HG03442 (cell line): ENCODE results near the gene TNNC1.

Source experiments
- ATAC-seq: cut with Tn5 transposase; IDR thresholded peaks from one replicate; pipeline ENCODE4 v1.9.1; 2021; ENCODE audit warnings: mild to moderate bottlenecking, moderate library complexity; ENCODE audit not compliant: unreplicated experiment

Gene TNNC1

DNA sequence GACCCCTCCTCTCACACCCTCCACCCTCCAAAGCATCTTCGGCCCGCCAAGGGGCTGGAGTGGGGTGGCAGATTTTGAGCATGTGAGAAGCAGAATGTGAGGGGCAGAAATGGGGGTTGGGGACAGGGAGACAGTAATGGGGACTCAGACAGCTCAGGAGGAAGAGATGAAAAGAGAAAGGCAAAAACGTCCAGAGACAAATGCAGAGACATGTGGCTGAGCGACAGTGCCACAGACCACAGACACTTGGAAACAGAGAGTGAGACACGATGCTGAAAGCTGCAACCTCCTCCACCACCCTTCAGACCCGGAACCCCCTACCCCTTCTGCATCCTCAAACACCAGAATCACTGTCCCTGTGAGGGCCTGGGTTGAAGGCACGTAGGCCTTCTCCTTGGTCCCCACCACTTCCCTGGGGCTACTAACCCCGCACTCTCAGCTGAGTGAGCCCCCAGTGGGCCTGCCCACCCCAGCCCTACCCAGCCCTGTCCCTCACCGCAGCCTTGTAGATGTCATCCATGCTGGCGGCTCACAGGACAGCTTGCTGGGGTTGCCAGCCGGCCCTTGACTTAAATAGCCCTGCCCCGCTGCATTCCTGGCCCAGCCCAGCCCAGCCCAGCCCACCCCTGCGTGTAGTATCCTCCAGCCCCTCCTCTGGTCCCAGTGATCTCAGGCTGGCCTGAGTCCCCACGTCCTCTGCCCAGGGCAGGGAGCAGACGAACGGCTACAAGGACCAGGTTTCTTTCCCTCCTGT is at the start of gene TNNC1:
TNNC1 (minus strand) TSS at position 546 of the 754 bp plus-strand sequence; CDS start at position 520, 26 bp downstream.
- no peak for ATAC-seq

DNA sequence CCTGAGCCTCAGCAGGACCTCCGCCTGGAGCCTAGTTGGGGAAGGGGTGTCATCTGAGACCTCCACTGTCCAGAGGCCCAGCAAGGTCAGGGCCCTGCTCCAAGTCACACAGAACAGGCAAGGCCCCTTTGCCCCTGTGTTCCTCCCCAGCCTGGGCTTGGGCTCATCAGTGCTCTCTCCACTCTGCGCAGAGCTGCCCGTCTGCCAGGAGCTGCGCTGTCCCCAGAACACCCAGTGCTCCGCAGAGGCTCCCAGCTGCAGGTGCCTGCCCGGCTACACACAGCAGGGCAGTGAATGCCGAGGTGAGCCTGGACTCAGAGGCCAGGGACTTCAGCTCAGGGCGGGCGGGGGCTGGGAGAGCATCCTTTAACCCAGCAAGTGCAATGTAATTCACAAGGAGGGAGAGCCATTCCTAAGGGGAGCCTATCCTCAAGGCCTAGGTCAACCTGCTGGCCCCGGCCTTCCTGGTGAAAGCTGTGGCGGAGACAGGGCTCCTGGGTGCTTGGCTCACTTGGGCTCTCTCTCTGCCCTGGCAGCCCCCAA is 49.0 kb upstream of the TNNC1 start:
- no peak for ATAC-seq

DNA sequence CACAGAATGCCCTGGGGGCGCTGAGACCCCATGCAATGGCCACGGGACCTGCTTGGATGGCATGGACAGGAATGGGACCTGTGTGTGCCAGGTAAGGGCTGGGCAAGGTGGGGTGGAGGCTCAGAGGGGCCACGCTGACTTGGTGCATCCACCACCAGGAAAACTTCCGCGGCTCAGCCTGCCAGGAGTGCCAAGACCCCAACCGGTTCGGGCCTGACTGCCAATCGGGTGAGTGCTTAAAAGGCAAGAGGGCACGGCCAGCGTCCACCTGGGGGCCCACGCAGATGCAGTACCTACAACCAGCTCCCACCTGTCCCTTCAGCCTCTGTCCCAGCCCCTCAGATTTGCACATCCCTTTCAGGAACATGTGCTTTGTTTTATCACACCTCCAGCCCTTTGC is 48.2 kb upstream of the TNNC1 start:
- ATAC-seq: no peak

DNA sequence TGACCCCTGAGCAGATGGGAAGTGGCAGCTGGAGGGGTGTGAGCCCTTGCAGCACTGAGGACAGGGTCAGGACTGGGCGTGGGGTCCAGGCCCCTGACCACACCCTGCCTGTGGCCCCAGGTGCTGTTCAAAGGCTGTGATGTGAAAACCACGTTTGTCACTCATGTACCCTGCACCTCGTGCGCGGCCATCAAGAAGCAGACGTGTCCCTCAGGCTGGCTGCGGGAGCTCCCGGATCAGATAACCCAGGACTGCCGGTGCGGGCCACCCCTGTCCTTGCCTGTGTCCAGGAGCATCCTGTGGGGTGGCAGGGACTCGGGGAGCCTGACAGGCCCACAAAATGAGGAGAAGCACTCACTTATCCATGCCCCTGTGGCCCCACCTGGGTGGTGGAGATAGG is 47.2 kb upstream of the TNNC1 start:
- no peak for ATAC-seq

DNA sequence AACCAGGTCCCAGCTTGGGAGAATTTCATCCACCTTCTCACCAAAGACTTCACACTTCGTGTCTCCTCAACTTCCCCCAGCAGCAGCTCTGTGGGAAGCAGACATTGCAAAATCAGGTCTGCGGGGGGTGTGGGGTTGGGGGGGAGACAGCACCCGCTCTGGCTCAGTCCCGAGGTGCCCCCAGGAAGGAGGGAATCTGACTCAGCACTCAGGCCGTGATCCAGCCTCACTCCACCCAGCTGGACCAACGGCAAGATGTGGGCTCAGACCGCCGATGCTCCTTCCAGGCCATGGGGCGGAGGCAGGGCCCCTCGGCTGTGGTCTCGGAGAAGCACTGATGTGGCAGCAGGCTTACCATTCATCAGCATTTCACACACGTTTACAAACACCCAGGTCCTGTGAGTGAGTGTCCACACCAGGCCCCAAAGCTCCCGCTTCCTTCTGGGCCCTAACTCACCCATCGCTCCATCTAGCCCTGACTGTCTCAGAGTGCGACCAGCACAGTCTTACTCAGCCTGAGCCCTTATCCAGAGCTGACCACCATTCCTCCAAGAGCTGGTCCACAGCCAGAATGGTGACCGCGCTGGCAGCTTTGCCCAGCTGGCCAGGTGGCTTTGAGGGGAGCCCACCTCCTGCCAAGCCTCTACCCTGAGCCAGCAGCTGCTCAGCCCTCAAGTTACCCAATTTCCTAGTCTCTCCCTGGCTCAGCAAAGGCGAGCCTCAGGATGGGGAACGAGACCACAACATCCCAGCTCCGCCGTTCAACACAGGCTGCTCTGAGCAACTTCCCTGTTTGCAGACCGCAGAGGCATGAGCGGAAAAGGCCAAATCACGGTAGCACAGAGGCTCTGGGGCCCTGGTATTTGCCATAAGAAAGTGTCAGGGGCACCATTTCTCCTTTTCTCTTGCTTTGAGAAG is 44.6 kb upstream of the TNNC1 start:
- ATAC-seq: no peak

DNA sequence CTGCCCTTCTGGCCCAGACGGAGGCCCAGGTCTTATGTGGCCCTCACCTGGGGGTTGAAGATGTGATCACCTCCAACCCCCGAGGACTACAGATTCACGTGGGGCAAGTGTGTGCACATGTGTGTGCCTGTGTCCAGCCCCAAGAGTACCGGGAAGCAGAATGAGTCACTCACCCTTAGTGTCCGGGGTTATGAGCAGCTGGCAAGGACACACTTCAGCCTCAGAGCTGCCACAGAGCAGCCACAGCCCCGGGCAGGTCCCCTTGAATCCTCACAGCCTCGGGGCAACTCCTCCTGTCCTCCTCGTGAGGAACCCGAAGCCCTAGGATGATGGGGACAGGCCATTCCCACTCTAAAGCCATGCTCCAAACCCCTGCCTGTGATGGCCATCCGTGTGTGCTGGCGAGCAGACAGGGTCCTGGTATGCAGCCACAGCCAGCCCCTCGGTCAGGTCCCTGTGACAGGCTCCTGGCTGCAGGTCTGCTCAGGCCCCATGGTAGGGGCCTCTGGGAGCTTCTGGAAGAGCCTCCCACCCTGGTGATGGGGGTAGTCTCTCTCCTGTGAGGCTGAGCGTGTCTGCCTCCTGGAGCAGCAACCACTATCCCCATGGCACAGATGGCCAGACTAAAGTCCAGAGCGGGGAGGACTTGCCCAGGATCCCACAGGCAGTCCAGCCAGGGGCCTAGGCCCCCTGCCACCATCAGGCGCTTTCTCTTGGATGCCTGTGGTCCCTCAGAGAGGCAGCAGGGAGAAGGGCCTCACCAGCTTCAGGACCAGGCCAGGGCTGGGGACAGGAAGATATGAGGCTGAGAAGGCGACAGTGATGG is 42.1 kb upstream of the TNNC1 start:
- ATAC-seq: no peak

DNA sequence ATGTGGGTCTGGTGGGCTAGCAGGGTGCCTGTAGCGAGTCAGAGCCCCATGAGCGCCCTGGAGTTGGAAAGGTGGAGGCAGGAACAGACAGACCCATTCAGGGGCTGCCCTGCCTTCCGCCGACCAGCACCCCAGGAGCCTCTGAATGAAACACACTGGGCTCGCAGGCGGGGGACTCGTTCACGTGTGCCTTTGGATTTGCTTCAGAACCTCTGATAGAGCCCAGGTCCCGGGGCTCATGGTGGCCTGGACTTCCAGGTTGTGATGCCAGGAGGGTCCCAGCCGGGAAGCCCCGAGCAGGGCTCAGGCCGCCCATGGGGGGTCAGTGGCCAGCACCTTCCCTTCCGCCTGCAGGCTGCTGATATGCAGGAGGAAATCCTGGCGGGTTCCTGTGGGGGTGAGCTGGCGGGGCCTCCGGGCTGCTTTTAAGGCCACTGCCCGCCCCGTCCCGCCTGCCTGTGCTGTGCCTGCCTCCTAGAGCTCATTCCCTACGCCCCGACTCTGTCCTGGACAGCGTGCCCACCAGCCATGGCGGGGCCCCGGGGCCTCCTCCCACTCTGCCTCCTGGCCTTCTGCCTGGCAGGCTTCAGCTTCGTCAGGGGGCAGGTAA is 41.1 kb upstream of the TNNC1 start, which contains the start of gene STAB1:
STAB1 (plus strand) TSS at position 453 of the 610 bp plus-strand sequence; CDS start at position 529, 76 bp downstream.
- no peak for ATAC-seq

DNA sequence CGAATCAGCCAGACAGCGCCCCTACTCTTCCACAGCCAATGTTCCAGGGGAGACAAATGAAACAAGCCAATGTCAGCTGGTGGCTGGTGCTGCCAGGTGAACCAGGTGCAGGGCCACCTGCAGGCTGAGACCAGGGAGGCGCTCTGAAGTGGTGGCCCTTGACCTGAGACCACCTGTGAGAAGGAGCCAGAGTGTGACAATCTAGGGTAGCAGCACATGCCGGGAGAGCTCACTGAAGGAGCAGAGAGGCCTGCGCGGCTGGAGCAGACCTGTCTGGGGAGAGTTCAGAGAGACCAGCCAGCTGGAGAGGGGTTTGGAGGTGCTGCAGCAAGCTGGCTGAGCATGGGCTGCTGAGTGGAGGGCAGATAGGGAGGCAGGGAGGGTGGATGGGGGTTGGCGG is 40.6 kb upstream of the TNNC1 start:
- no peak for ATAC-seq

DNA sequence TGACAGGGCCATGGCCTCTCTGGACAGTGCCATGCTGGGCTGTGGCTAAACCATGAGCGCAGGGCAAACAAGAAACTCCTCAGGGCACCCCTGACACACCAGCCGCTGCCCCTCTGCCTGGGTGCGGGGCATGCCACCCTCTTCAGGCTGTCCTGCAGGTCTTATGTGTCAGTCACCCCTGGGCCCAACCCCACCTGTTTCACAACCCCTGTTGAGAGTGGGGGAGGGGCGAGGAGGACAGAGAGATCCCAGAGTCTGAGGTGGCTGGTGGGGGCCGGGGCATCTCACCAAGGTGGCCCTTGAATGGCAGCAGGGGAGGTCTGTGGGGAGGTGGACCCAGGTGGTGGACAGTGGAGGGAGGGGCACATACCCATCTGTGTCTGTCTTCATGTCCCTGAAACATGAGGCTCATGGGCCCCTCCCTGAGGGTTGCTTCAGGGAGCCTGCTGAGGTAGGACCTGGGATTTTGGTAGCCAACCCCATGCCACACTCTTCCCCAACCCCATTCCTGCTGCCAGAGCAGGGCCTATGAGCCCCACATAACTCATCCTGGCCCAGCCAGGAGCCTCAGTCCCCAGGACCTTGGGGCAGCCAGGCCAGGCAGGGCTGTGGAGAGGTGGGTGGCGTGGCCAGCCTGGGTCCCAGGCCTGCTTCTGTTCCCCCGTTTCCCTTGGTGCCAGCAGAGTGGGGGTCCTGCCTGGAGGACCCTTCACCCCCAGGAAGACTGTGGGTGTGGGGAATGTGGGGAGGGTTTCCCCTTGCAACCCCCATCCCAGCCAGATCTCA is 39.6 kb upstream of the TNNC1 start:
- ATAC-seq: no peak

DNA sequence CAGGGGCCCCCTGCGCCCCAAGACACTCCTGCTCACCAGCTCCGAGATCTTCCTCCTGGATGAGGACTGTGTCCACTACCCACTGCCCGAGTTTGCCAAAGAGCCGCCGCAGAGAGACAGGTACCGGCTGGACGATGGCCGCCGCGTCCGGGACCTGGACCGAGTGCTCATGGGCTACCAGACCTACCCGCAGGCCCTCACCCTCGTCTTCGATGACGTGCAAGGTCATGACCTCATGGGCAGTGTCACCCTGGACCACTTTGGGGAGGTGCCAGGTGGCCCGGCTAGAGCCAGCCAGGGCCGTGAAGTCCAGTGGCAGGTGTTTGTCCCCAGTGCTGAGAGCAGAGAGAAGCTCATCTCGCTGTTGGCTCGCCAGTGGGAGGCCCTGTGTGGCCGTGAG is 38.2 kb upstream of the TNNC1 start:
- ATAC-seq: no peak

DNA sequence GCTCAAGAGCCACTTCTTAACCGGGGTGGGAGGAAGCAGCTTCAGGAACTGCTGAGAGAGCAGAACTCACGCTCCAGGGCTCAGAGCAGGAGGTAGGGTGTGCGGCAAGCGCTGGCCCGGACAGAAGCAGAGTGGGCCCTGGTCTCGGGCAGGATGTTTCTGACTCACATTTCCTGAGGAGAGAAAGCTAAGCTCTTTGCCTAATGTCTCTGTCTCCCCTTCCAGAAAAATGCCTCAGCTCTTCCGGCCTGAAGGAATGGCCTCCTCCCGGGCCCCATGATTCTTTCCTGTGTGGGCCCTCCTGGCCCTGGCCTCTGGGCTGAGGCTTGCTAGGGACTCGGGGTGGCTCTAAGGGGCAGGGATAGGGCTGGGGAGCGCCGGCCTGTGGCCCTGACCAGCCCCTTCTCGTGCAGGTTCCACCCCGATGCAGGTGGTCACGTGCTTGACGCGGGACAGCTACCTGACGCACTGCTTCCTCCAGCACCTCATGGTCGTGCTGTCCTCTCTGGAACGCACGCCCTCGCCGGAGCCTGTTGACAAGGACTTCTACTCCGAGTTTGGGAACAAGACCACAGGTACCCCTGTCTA is 37.2 kb upstream of the TNNC1 start:
- ATAC-seq: no peak

DNA sequence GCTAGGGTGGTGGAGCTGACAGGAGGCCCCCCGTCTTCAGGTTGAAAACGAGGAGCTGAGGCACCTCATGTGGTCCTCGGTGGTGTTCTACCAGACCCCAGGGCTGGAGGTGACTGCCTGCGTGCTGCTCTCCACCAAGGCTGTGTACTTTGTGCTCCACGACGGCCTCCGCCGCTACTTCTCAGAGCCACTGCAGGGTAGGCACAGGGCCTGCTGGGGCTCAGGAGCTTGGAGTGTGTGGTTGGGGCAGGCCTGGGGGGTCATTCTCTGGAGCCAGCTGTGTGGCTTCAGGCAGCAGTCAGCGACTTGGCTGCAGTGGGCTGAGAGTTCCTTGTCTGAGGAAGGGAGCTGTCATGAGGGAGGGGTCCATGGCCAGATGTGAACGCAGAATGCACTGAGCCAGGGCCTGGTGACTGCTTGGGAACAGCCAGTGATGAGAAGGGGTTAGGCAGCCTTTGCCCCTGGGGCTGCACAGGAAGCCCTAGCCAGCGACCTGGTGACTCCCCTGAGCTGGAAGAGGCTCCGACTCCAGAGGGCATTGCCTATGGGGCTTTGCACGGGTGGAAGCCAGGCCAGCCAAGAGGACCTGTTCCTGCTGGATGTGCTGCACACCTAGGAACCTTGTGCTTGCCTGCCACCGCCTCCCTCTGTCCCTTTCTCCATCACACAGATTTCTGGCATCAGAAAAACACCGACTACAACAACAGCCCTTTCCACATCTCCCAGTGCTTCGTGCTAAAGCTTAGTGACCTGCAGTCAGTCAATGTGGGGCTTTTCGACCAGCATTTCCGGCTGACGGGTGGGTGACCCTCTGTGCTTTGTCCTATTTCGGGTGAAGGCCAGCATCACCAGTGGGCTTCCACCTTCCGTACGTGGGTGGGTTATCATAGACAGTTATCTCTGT is 36.4 kb upstream of the TNNC1 start:
- ATAC-seq: no peak

DNA sequence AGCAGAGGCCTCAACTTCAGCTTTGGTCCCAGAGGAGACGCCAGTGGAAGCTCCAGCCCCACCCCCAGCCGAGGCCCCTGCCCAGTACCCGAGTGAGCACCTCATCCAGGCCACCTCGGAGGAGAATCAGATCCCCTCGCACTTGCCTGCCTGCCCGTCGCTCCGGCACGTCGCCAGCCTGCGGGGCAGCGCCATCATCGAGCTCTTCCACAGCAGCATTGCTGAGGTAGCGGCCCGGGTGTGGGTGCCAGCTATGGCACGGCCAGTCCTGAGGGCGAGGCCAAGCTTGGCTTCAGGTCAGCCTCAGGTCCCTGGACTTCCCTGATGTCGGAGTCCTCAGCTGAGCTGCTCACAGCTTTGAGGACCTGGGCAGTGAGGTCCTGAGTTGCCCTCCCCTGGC is 35.6 kb upstream of the TNNC1 start:
- ATAC-seq: no peak

DNA sequence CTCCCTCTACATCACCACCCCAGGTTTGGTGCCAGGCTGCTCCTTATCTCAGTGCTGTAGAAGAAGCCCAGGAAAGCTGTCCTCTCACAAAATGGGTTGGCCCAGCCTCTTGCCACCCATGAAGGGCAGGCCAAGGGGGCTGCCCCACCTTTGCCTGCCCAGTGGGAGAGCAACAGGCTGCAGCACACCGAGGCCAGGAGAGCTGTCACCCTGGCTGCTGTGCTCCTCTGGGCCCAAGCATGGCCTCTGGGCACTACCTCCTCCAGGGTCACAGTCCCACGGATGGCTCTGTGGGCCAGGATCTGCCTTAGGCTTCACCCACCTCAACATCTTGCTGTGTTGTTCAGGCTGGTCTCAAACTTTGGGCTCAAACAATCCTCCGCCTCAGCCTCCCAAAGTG is 34.9 kb upstream of the TNNC1 start:
- ATAC-seq: no peak

DNA sequence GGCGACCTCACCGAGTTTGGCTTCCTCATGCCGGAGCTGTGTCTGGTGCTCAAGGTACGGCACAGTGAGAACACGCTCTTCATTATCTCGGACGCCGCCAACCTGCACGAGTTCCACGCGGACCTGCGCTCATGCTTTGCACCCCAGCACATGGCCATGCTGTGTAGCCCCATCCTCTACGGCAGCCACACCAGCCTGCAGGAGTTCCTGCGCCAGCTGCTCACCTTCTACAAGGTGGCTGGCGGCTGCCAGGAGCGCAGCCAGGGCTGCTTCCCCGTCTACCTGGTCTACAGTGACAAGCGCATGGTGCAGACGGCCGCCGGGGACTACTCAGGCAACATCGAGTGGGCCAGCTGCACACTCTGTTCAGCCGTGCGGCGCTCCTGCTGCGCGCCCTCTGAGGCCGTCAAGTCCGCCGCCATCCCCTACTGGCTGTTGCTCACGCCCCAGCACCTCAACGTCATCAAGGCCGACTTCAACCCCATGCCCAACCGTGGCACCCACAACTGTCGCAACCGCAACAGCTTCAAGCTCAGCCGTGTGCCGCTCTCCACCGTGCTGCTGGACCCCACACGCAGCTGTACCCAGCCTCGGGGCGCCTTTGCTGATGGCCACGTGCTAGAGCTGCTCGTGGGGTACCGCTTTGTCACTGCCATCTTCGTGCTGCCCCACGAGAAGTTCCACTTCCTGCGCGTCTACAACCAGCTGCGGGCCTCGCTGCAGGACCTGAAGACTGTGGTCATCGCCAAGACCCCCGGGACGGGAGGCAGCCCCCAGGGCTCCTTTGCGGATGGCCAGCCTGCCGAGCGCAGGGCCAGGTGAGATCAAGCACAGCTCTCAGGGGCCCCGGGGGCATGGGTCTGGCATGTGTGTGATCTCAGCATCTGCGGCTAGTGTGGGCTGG is 34.2 kb upstream of the TNNC1 start:
- ATAC-seq: no peak

DNA sequence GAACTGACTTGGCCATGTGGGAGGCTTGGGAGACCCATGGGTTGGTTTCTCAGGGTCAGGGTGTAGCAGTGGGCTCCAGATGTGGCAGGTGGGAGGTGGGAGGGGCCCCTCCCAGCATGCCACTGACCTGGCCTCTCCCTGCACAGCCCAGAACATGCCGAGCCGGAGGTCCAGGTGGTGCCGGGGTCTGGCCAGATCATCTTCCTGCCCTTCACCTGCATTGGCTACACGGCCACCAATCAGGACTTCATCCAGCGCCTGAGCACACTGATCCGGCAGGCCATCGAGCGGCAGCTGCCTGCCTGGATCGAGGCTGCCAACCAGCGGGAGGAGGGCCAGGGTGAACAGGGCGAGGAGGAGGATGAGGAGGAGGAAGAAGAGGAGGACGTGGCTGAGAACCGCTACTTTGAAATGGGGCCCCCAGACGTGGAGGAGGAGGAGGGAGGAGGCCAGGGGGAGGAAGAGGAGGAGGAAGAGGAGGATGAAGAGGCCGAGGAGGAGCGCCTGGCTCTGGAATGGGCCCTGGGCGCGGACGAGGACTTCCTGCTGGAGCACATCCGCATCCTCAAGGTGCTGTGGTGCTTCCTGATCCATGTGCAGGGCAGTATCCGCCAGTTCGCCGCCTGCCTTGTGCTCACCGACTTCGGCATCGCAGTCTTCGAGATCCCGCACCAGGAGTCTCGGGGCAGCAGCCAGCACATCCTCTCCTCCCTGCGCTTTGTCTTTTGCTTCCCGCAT is 33.4 kb upstream of the TNNC1 start:
- no peak for ATAC-seq
